HepG2 (cell line): ENCODE data around the gene TUBG1. TPM values are rescaled to one million over a fixed set of nuclear protein-coding genes. Genes with fewer than 3 reads are reported as not detected.
A peak's percentile ranks its signal among the peaks of the same experiment; 100 is the strongest.

Experiments
- ETS1 ChIP-seq: sonication (generic); formaldehyde crosslinking; IDR thresholded peaks from 2 replicates; pipeline ENCODE4 v1.4.0; 2020; ENCODE audit warnings: missing genetic modification reagents
- GFI1 ChIP-seq: sonication (generic); formaldehyde crosslinking; IDR thresholded peaks from 2 replicates; pipeline ENCODE4 v1.5.0; 2020; ENCODE audit warnings: missing genetic modification reagents, mild to moderate bottlenecking, borderline replicate concordance
- HNRNPK ChIP-seq: fragments of 200-400 bp; formaldehyde crosslinking; IDR thresholded peaks from 2 replicates; pipeline ENCODE4 v1.6.1; 2018; ENCODE audit warnings: low read length, low read depth, moderate library complexity, mild to moderate bottlenecking; ENCODE audit not compliant: poor library complexity, severe bottlenecking
- MAZ ChIP-seq, 2 experiments: sonication (generic) in 1 of 2; formaldehyde crosslinking in 1 of 2; IDR thresholded peaks; 2 replicates each; pipeline versions ENCODE4 v1.5.0 to v1.6.1; 2012 to 2020; ENCODE audit warnings: low read depth in 2 of 2, mild to moderate bottlenecking in 2 of 2, borderline replicate concordance in 1 of 2, improper control_type of control experiment in 1 of 2, low read length in 1 of 2, missing genetic modification reagents in 1 of 2, moderate library complexity in 1 of 2
- MEIS2 ChIP-seq: sonication (generic); formaldehyde crosslinking; IDR thresholded peaks from 2 replicates; pipeline ENCODE4 v1.9.0; 2021; ENCODE audit warnings: mild to moderate bottlenecking, missing genetic modification reagents
- MLXIP ChIP-seq: sonication (generic); formaldehyde crosslinking; IDR thresholded peaks from 2 replicates; pipeline ENCODE4 v1.9.0; 2021; ENCODE audit warnings: missing genetic modification reagents, borderline replicate concordance
- MYNN ChIP-seq: sonication (generic); formaldehyde crosslinking; IDR thresholded peaks from 2 replicates; pipeline ENCODE4 v1.4.0; 2020; ENCODE audit warnings: mild to moderate bottlenecking, low read depth, missing genetic modification reagents
- PHF20 ChIP-seq: sonication (generic); formaldehyde crosslinking; IDR thresholded peaks from 2 replicates; pipeline ENCODE4 v1.5.0; 2020; ENCODE audit warnings: mild to moderate bottlenecking, missing genetic modification reagents
- SATB2 ChIP-seq: sonication (generic); formaldehyde crosslinking; IDR thresholded peaks from 2 replicates; pipeline ENCODE4 v1.5.0; 2020; ENCODE audit warnings: missing genetic modification reagents
- SKI ChIP-seq: fragments of 450-650 bp; IDR thresholded peaks from one replicate; pipeline ENCODE4 v1.6.1; 2018; ENCODE audit warnings: mild to moderate bottlenecking; ENCODE audit not compliant: partially characterized antibody
- TAF1 ChIP-seq: sonication (generic); formaldehyde crosslinking; IDR thresholded peaks from 2 replicates; pipeline ENCODE4 v1.4.0; 2020; ENCODE audit warnings: missing genetic modification reagents
- TEAD2 ChIP-seq: sonication (generic); formaldehyde crosslinking; IDR thresholded peaks from 2 replicates; pipeline ENCODE4 v1.9.0; 2021; ENCODE audit warnings: missing genetic modification reagents
- TEF ChIP-seq: sonication (generic); formaldehyde crosslinking; IDR thresholded peaks from 2 replicates; pipeline ENCODE4 v1.5.0; 2020; ENCODE audit warnings: missing genetic modification reagents
- ZNF20 ChIP-seq: sonication (generic); formaldehyde crosslinking; IDR thresholded peaks from 2 replicates; pipeline ENCODE4 v1.4.0; 2020; ENCODE audit warnings: mild to moderate bottlenecking, moderate library complexity, missing genetic modification reagents
- ZNF251 ChIP-seq: sonication (generic); formaldehyde crosslinking; IDR thresholded peaks from 2 replicates; pipeline ENCODE4 v1.9.0; 2021; ENCODE audit warnings: mild to moderate bottlenecking, missing genetic modification reagents
- ZNF276 ChIP-seq: sonication (generic); formaldehyde crosslinking; IDR thresholded peaks from 2 replicates; pipeline ENCODE4 v1.4.0; 2020; ENCODE audit warnings: mild to moderate bottlenecking, low read depth, missing genetic modification reagents
- ZNF296 ChIP-seq: sonication (generic); formaldehyde crosslinking; conservative IDR thresholded peaks from 2 replicates; pipeline ENCODE4 v1.5.0; 2020; ENCODE audit warnings: mild to moderate bottlenecking, missing genetic modification reagents
- ZNF441 ChIP-seq: sonication (generic); formaldehyde crosslinking; IDR thresholded peaks from 2 replicates; pipeline ENCODE4 v1.7.0; 2021; ENCODE audit warnings: missing genetic modification reagents, borderline replicate concordance
- ZNF614 ChIP-seq: IDR thresholded peaks from 2 replicates; pipeline ENCODE4 v1.6.1; 2018; ENCODE audit warnings: missing biosample characterization, missing genetic modification reagents, inconsistent platforms, borderline replicate concordance
- ZNF616 ChIP-seq: sonication (generic); formaldehyde crosslinking; IDR thresholded peaks from 2 replicates; pipeline ENCODE4 v1.5.0; 2020; ENCODE audit warnings: low read depth, mild to moderate bottlenecking, missing genetic modification reagents
- polyA plus RNA-seq, 8 experiments: library from polyadenylated mRNA; depleted of rRNA in 3 of 8; stranded (reverse) in 7 of 8; unstranded in 1 of 8; fragments of >200 nt; fragmentation: Illumina TruSeq in 4 of 8; extraction: Trizol in 4 of 8; gene quantifications; 2 replicates each; pipeline versions ENCODE4 v1.2.1 to v1.2.3, GENCODE V29; 2011 to 2016; ENCODE audit warnings: low read depth in 4 of 8, missing spikeins in 1 of 8, mixed read lengths in 1 of 8; ENCODE audit not compliant: insufficient read depth in 1 of 8
- total RNA-seq, 5 experiments: library from RNA; depleted of rRNA; stranded (reverse); fragments of >200 nt; fragmentation: Illumina TruSeq; extraction: Trizol; gene quantifications; 2 replicates each; pipeline ENCODE4 v1.2.3, GENCODE V29; 2016; ENCODE audit warnings: low read depth in 1 of 5

The TUBG1 gene
- total and polyA plus RNA-seq, 2 of the 13 experiments (the other 11 are each of a cell fraction or from before 2014, with no cell fraction given) = 74.1 to 137 TPM

GRCh38 chr17:42566883-42567573 is 42.5 kb upstream of the TUBG1 start, which contains the start of gene MLX (continued):
- peak; percentile 48; the same call in 1 of the 2 replicates for TF ChIP-seq MEIS2 (CRISPR knock-in tag)
- TF ChIP-seq TAF1 (CRISPR knock-in tag) = peak; percentile 84; the same call in 1 of the 2 replicates
- TF ChIP-seq GFI1 (CRISPR knock-in tag) = peak; percentile 88
- TF ChIP-seq ETS1 (CRISPR knock-in tag) = 0 out of 2 replicates have a peak, but pooled peaks have one; percentile 37
- no peak; the same call in 1 of the 2 replicates for TF ChIP-seq MLXIP (CRISPR knock-in tag)
- TF ChIP-seq ZNF20 (CRISPR knock-in tag) = 0 out of 2 replicates have a peak, but pooled peaks have one; percentile 37
- TF ChIP-seq PHF20 = peak; percentile 90
- TF ChIP-seq ZNF276 (CRISPR knock-in tag) = peak; percentile 72; the same call in 1 of the 2 replicates
- 0 out of 2 replicates have a peak, but pooled peaks have one; percentile 42 for TF ChIP-seq ZNF251 (CRISPR knock-in tag)
- no peak for TF ChIP-seq SATB2 (CRISPR knock-in tag)
- peak; percentile 33 for TF ChIP-seq SKI
- no peak for TF ChIP-seq ZNF296
- peak; percentile 75 for TF ChIP-seq ZNF614 (CRISPR knock-in tag)
- no peak for TF ChIP-seq TEAD2
- TF ChIP-seq MYNN (CRISPR knock-in tag) = no peak
- peak; percentile 17 for TF ChIP-seq ZNF616 (CRISPR knock-in tag)
- peak; percentile 86 for TF ChIP-seq HNRNPK
- peak; percentile 24; the same call in 1 of the 2 replicates for TF ChIP-seq TEF (CRISPR knock-in tag)
- TF ChIP-seq ZNF441 (CRISPR knock-in tag) = peak; percentile 70; the same call in 1 of the 2 replicates
- peak; percentile 3; the same call in 1 of the 2 replicates for TF ChIP-seq MAZ (IDR thresholded peaks at IDR 0.05; ENCODE audit: borderline replicate concordance, low read depth, low read length)
- peak; percentile 92 for TF ChIP-seq MAZ (CRISPR knock-in tag; IDR thresholded peaks at IDR 0.05; ENCODE audit: low read depth)
